Activated CD4-positive, CD25-positive, alpha-beta regulatory T cell treated with anti-CD3 and anti-CD28 coated beads, Interleukin-2, amount 50 U/mL, for 16 hours (primary cell): ENCODE data around the gene ADAM10.
"Not testable (repeated sequence)": the region's sequence is repeated elsewhere in the genome, so short reads cannot be mapped to it uniquely, and the experiment has no call there.

Source experiments
- DNase-seq: peaks from one replicate; pipeline ENCODE4 v3.0.0-alpha.2; 2020; ENCODE audit warnings: low read depth, low spot score

The ADAM10 gene

GRCh38 chr15:58608711-58609110, 140.8 kb downstream of the ADAM10 start:
- DNase-seq: no peak

- DNase-seq: no peak
Observed at GRCh38 chr15:58608129-58608590, 141.3 kb downstream of the ADAM10 start.

GRCh38 chr15:58606577-58607080, 142.9 kb downstream of the ADAM10 start:
- DNase-seq: no peak

GRCh38 chr15:58605931-58606530, 143.5 kb downstream of the ADAM10 start:
- DNase-seq: no peak

GRCh38 chr15:58604455-58604923, 145.0 kb downstream of the ADAM10 start:
- DNase-seq: no peak

GRCh38 chr15:58603927-58604326, 145.6 kb downstream of the ADAM10 start:
- DNase-seq: not testable (repeated sequence)

- no peak for DNase-seq
Observed at GRCh38 chr15:58602823-58603222, 146.7 kb downstream of the ADAM10 start.

GRCh38 chr15:58598829-58599210, 150.7 kb downstream of the ADAM10 start:
- DNase-seq: no peak

GRCh38 chr15:58597943-58598828, 151.3 kb downstream of the ADAM10 start:
- DNase-seq: no peak

- DNase-seq: no peak
Observed at GRCh38 chr15:58595516-58596263, 153.8 kb downstream of the ADAM10 start.

GRCh38 chr15:58594898-58595297, 154.6 kb downstream of the ADAM10 start:
- DNase-seq: no peak

- DNase-seq: no peak
Observed at GRCh38 chr15:58593870-58594269, 155.6 kb downstream of the ADAM10 start.

- no peak for DNase-seq
Observed at GRCh38 chr15:58590926-58591325, 158.6 kb downstream of the ADAM10 start.

GRCh38 chr15:58590236-58590635, 159.3 kb downstream of the ADAM10 start:
- DNase-seq: no peak

GRCh38 chr15:58589047-58589446, 160.5 kb downstream of the ADAM10 start:
- no peak for DNase-seq

- DNase-seq: no peak
Observed at GRCh38 chr15:58588096-58588495, 161.4 kb downstream of the ADAM10 start.

GRCh38 chr15:58587486-58587885, 162.0 kb downstream of the ADAM10 start:
- no peak for DNase-seq

- DNase-seq: no peak
Observed at GRCh38 chr15:58585693-58586443, 163.6 kb downstream of the ADAM10 start.

- no peak for DNase-seq
Observed at GRCh38 chr15:58584789-58585461, 164.6 kb downstream of the ADAM10 start.

- no peak for DNase-seq
Observed at GRCh38 chr15:58583171-58583908, 166.2 kb downstream of the ADAM10 start.
